CD4-positive, alpha-beta T cell treated with Interleukin-6 for 4 hours (primary cell): Measurements from ENCODE around the gene HOXD12.

Experiments used
- DNase-seq: peaks from one replicate; pipeline ENCODE4 v3.0.0-alpha.2; 2020; ENCODE audit warnings: mixed read lengths

HOXD12 gene

DNA sequence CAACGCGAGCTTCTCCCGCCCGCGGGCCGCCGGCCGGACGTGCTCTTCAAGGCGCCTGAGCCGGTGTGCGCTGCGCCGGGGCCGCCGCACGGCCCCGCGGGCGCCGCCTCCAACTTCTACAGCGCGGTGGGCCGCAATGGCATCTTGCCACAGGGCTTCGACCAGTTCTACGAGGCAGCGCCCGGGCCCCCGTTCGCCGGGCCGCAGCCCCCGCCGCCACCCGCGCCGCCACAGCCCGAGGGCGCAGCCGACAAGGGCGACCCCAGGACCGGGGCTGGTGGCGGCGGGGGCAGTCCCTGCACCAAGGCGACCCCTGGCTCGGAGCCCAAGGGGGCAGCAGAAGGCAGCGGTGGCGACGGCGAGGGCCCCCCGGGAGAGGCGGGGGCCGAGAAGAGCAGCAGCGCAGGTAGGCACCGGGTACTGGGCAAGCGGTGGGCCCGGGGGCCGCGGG is 8.2 kb downstream of the HOXD12 start:
- no peak for DNase-seq

- DNase-seq, result no peak
Observed at GRCh38 chr2:176109192-176109901, 9.8 kb downstream of the HOXD12 start.

- DNase-seq, result no peak
Observed at GRCh38 chr2:176109946-176110345, 10.4 kb downstream of the HOXD12 start.

GRCh38 chr2:176110415-176111308 is 11.1 kb downstream of the HOXD12 start:
- DNase-seq, result no peak

DNA sequence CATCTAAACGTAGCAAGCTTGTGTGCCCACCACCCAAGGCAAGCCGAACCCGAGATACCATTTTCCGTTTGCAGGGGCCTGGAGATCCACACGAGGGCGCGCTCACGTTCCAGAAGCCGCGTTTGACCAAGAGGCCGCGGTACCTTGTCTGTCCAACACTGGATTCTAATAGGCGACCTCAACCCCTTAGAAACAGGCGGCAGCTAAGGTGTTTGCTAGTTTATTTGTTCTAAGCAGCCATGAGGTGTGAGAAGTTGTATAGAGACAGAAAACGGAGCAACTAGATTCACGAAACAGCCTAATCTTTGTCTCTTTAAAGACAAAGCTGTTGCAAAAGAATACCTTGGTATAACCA is 11.7 kb downstream of the HOXD12 start:
- no peak for DNase-seq

GRCh38 chr2:176111846-176112374 is 12.3 kb downstream of the HOXD12 start:
- no peak for DNase-seq

- no peak for DNase-seq
Observed at GRCh38 chr2:176112375-176113302, 13.0 kb downstream of the HOXD12 start.

DNA sequence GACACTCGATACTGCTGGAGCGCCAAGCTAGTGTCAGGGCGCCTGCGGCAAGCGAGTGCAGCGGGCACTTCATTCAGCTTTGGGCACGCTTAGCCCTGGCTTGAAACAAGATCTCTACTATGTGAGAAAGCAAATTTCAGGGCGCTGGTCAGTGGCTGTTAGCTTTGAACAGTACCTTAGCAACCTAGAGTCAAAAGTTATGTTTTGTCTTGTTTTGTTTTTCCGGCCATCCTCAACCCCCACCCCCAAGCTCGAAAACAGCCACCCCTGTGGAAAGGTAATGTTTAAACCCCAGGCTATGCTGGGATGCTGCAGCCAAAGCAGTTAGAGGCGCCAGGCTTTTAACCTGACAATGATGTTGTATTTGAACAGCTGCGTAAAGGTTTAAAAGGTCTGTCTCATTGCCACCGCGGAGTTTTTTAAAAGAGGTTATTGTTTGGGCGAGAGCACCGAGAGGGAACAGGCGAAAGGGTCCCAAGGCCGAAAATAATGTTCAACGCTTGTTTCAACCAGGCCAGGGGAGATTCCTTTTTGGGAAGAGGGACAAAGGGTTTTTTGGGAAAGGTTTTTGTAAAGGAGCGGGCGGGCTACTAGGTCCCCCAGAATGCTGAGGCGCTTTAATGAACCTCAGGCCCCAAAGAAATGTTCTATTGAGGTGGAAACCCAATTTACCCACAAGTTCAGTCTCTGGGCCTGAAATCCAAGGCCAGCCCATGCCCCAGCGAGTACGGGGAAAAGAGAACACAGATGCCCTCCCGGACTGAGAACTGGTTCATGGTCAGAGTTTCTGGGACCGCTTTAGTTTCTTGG is 14.7 kb downstream of the HOXD12 start:
- no peak for DNase-seq

- no peak for DNase-seq
Observed at GRCh38 chr2:176114930-176115625, 15.5 kb downstream of the HOXD12 start.

DNA sequence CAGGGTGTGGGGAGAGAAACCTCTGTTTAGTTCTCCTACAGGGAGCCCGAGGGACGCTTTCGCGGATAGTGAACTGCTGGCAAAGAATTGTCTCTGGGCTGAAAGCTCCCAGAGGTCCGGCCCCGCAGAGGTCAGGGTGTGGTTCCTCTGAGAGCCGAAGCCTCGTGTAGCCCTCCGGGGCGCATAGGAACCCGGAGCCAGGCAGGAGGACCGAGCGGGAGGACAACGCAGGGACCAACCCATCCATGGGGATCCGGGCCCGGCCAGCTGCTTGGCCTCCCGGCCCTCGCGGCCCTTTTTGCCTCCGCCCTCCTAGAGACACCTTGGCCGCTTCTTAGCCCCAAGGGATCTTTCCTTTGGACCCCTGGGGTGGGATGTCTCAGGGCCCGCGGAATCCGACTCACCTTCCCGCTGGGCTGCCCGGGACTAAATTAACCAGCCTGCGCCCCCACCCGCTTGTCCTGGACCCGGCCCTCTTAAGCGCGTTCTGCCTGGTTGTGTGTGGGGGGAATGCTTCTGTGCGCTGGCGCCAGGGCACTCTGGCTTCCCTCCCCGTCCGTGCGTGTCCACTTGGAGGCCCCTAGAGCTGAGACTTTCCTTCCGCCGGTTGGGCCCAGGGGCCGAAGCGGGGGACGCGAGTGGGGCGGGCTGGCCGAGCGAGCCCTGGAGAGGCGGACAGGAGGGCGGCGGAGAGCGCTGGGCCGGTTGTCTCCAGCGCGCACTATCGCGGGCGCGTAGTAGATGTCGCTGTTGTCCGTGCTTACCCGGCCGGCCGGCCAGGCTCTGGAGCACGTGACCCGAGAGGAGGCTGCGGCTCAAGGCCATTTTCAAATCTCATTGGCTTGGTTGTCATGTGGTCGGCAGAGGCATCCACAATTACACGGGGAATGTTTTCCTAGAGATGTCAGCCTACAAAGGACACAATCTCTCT is 16.6 kb downstream of the HOXD12 start, which contains the start of gene HOXD10:
Gene HOXD10, plus strand, starts transcription at position 896 of the 931 bp plus-strand sequence. CDS start 56 bp downstream, outside the sequence.
- DNase-seq, result no peak

DNA sequence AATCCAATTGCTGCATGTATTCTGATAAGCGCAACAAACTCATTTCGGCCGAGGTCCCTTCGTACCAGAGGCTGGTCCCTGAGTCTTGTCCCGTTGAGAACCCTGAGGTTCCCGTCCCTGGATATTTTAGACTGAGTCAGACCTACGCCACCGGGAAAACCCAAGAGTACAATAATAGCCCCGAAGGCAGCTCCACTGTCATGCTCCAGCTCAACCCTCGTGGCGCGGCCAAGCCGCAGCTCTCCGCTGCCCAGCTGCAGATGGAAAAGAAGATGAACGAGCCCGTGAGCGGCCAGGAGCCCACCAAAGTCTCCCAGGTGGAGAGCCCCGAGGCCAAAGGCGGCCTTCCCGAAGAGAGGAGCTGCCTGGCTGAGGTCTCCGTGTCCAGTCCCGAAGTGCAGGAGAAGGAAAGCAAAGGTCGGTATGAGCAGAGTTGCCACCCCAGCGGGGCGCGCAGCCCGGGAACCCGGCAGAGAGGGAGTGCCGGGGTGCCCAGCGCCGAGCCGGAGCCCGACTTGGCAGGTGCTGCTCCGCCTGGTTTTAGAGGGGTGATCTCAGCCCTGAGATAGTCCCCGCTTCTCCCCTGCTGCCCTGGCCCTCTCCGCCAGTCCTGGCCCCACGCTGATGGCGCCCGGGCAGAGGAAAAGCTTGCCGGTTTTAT is 17.7 kb downstream of the HOXD12 start:
- no peak for DNase-seq

DNA sequence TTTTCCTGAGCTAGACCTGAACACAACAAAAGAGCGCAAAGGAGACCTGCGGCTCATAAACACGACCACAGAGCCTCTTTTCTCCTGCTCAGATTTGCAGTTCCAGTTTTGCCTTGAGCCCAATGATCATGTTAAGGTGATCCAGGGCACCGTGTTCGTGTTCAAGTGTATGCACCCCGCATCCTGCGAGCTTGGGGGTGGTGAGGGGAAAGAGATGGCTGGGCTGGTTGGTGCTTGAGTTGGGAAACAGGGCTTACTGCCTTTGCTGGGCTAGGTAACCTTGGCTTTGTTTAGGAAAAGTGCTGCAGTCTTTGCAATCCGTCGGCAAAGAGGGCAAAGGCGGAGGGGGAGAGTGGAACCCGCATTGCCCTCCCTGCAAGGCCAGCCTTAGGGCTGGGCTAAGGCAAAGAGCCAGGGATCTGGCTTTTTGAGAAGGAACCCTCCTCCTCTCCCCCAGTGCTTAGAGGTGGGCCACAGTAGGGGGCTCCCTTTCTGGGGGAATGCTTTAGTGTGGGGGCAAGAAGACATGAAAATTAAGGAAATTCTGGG is 18.3 kb downstream of the HOXD12 start:
- DNase-seq, result no peak

GRCh38 chr2:176118601-176119339 is 19.2 kb downstream of the HOXD12 start:
- DNase-seq, result no peak

- DNase-seq, result no peak
Observed at GRCh38 chr2:176120364-176121189, 21.0 kb downstream of the HOXD12 start.

- DNase-seq, result no peak
Observed at GRCh38 chr2:176121190-176122051, 21.8 kb downstream of the HOXD12 start.

- DNase-seq, result no peak
Observed at GRCh38 chr2:176122052-176122682, 22.6 kb downstream of the HOXD12 start.
